HepG2 (cell line): ENCODE results near the gene FUT8. TPM values are rescaled to one million over a fixed set of nuclear protein-coding genes. Genes with fewer than 3 reads are reported as not detected.

ENCODE experiments used
- ATAC-seq: fragments of 200-7000 bp; cut with Tn5 transposase; 3 replicates; pipeline ENCODE4 v1.9.1; 2020; ENCODE audit warnings: mild to moderate bottlenecking, moderate library complexity
- BruUV-seq: library from RNA; stranded (reverse); fragments of 400-500 nt; replicated peaks from 2 replicates; lab custom pipeline; 2021; lab: Mats Ljungman, UMichigan
- CTCF ChIA-PET: fragments of 300-600 bp; formaldehyde crosslinking; extraction: SDS; loops from one replicate; lab custom pipeline; 2021; ENCODE audit warnings: low total read pairs, inconsistent platforms, low intra/inter-chr PET ratio; lab: Yijun Ruan, JAX
- POLR2A ChIA-PET: fragments of 350-600 bp; sonication (Branson Sonifier 250); formaldehyde crosslinking; loops from one replicate; lab custom pipeline; 2020; ENCODE audit warnings: antibody characterized with exemption, inconsistent platforms; lab: Yijun Ruan, JAX
- DNase-seq: peaks from one replicate; pipeline ENCODE4 v3.0.0-alpha.2; 2015; ENCODE audit warnings: low spot score
- FAIRE-seq: peaks from 3 replicates; lab custom pipeline; 2011; peaks lifted over from hg19 to GRCh38; lab: Jason Lieb, UNC
- H2AFZ ChIP-seq: one replicate; pipeline ENCODE4 v1.6.1; 2011; ENCODE audit warnings: low read length, inconsistent platforms
- H3K27ac ChIP-seq: fragments of 300-600 bp; 3 replicates; pipeline ENCODE4 v1.8.0; 2011; ENCODE audit warnings: mixed run types, mild to moderate bottlenecking, mixed read lengths, low read length, inconsistent platforms; ENCODE audit not compliant: insufficient read depth; ENCODE audit errors: extremely low read length
- H3K27me3 ChIP-seq, 2 experiments: fragments of 200-600 bp in 1 of 2; 2 replicates in 1 of 2; 3 replicates in 1 of 2; pipeline versions ENCODE4 v1.6.0 to v1.8.0; 2011; ENCODE audit warnings: low read length in 2 of 2, mild to moderate bottlenecking in 2 of 2, moderate library complexity in 2 of 2, inconsistent platforms in 1 of 2; ENCODE audit not compliant: insufficient read depth in 2 of 2, control insufficient read depth in 1 of 2
- H3K36me3 ChIP-seq, 2 experiments: fragments of 200-600 bp in 1 of 2; replicated peaks in 1 of 2; 2 replicates in 1 of 2; 3 replicates in 1 of 2; pipeline versions ENCODE4 v1.5.1 to v1.8.0; 2011; ENCODE audit warnings: low read length in 2 of 2, inconsistent platforms in 1 of 2; ENCODE audit not compliant: insufficient read depth in 2 of 2, control insufficient read depth in 1 of 2
- H3K4me1 ChIP-seq: 2 replicates; pipeline ENCODE4 v1.5.1; 2012; ENCODE audit warnings: low read length, inconsistent platforms; ENCODE audit not compliant: insufficient read depth
- H3K4me2 ChIP-seq: 2 replicates; pipeline ENCODE4 v1.6.0; 2011; ENCODE audit warnings: low read depth, low read length, inconsistent platforms
- H3K4me3 ChIP-seq, 3 experiments: fragments of 200-600 bp in 1 of 3; sonication (generic), shearing (Covaris generic) in 1 of 3; replicated peaks in 1 of 3; 2 replicates each; pipeline ENCODE4 v1.5.1; 2011 to 2016; ENCODE audit warnings: low read length in 3 of 3, inconsistent platforms in 2 of 3, low read depth in 2 of 3, mild to moderate bottlenecking in 2 of 3, control low read depth in 1 of 3, mixed read lengths in 1 of 3; ENCODE audit not compliant: insufficient read depth in 1 of 3
- H3K79me2 ChIP-seq: one replicate; pipeline ENCODE4 v1.6.1; 2011; ENCODE audit warnings: low read length, inconsistent platforms; ENCODE audit not compliant: insufficient read depth
- H3K9ac ChIP-seq: 2 replicates; pipeline ENCODE4 v1.6.0; 2011; ENCODE audit warnings: mild to moderate bottlenecking, low read depth, low read length, inconsistent platforms; ENCODE audit not compliant: insufficient read depth
- H3K9me3 ChIP-seq: 2 replicates; pipeline ENCODE4 v1.5.1; 2012; ENCODE audit warnings: mild to moderate bottlenecking, low read length
- H4K20me1 ChIP-seq: 2 replicates; pipeline ENCODE4 v1.6.0; 2011; ENCODE audit warnings: inconsistent platforms, mild to moderate bottlenecking, low read length, moderate library complexity; ENCODE audit not compliant: insufficient read depth
- KMT2A ChIP-seq: sonication (generic); formaldehyde crosslinking; IDR thresholded peaks from 2 replicates; pipeline ENCODE4 v1.4.0; 2020; ENCODE audit warnings: missing genetic modification reagents
- MAFF ChIP-seq: IDR thresholded peaks from 2 replicates; pipeline ENCODE4 v1.6.1; 2011; ENCODE audit warnings: low read depth, low read length, improper control_type of control experiment
- MAFK ChIP-seq, 2 experiments: IDR thresholded peaks in 1 of 2; conservative IDR thresholded peaks in 1 of 2; 2 replicates each; pipeline ENCODE4 v1.6.1; 2011; ENCODE audit warnings: improper control_type of control experiment in 2 of 2, low read length in 2 of 2
- XBP1 ChIP-seq: sonication (generic); formaldehyde crosslinking; IDR thresholded peaks from 2 replicates; pipeline ENCODE4 v1.5.0; 2020; ENCODE audit warnings: missing genetic modification reagents
- ZNF616 ChIP-seq: sonication (generic); formaldehyde crosslinking; IDR thresholded peaks from 2 replicates; pipeline ENCODE4 v1.5.0; 2020; ENCODE audit warnings: low read depth, mild to moderate bottlenecking, missing genetic modification reagents
- ZNF747 ChIP-seq: sonication (generic); formaldehyde crosslinking; IDR thresholded peaks from 2 replicates; pipeline ENCODE4 v1.8.1; 2023; ENCODE audit warnings: missing genetic modification reagents, mild to moderate bottlenecking, borderline replicate concordance
- WGBS: methylation state at CpG from one replicate; pipeline ENCODE4 v1.1.6; 2017; ENCODE audit warnings: low lambda C conversion rate; 5-methylcytosine and 5-hydroxymethylcytosine counted together
- in situ Hi-C: cut with HindIII; loops from 2 replicates; pipeline ENCODE4 v1.10.0; 2017; ENCODE audit warnings: low pct_unique_long_range_greater_than_20kb; ENCODE audit not compliant: extremely low pct_ligation_motif_present
- intact Hi-C: fragments of 100-400 bp; cut with micrococcal nuclease; formaldehyde crosslinking; loops from one replicate; pipeline ENCODE4 v1.10.0; 2022; ENCODE audit not compliant: unreplicated experiment
- polyA plus RNA-seq, 8 experiments: library from polyadenylated mRNA; depleted of rRNA in 3 of 8; stranded (reverse) in 7 of 8; unstranded in 1 of 8; fragments of >200 nt; fragmentation: Illumina TruSeq in 4 of 8; extraction: Trizol in 4 of 8; gene quantifications; 2 replicates each; pipeline versions ENCODE4 v1.2.1 to v1.2.3, GENCODE V29; 2011 to 2016; ENCODE audit warnings: low read depth in 4 of 8, missing spikeins in 1 of 8, mixed read lengths in 1 of 8; ENCODE audit not compliant: insufficient read depth in 1 of 8
- total RNA-seq, 5 experiments: library from RNA; depleted of rRNA; stranded (reverse); fragments of >200 nt; fragmentation: Illumina TruSeq; extraction: Trizol; gene quantifications; 2 replicates each; pipeline ENCODE4 v1.2.3, GENCODE V29; 2016; ENCODE audit warnings: low read depth in 1 of 5
- TF ChIP-seq, protein P1 (sequence below): sonication (generic); formaldehyde crosslinking; IDR thresholded peaks from 2 replicates; pipeline ENCODE4 v1.4.0; 2020; ENCODE audit warnings: missing genetic modification reagents

FUT8 gene
- total and polyA plus RNA-seq, 2 of the 13 experiments (the other 11 are each of a cell fraction or from before 2014, with no cell fraction given): 9.3 to 17.5 TPM

DNA sequence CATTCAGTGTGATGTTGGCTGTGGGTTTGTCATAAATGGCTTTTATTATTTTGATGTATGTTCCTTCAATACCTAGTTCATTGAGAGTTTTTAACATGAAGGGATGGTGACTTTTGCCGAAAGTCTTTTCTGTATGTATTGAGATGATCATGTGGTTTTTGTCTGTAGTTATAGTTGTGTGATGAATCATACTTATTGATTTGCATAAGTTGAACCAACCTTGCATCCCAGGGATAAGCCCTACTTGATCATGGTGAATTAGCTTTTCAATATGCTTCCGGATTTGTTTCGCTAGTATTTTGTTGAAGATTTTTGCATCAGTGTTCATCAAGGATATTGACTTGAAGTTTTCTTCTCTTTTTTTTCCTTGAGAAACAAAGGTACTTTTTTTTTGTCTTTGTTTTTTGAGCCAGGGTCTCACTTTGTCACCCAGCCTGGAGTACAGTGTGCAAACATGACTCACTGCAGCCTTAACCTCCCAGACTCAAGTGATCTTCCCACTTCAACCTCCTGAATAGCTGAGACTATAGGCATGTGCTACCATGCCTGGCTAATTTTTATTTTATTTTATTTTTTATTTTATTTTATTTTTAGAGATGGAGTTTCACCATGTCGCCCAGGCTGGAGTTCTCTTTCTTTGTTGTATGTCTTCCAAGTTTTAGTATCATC, 121.3 kb downstream of the FUT8 start (continued):
- TF ChIP-seq, protein P1, sequence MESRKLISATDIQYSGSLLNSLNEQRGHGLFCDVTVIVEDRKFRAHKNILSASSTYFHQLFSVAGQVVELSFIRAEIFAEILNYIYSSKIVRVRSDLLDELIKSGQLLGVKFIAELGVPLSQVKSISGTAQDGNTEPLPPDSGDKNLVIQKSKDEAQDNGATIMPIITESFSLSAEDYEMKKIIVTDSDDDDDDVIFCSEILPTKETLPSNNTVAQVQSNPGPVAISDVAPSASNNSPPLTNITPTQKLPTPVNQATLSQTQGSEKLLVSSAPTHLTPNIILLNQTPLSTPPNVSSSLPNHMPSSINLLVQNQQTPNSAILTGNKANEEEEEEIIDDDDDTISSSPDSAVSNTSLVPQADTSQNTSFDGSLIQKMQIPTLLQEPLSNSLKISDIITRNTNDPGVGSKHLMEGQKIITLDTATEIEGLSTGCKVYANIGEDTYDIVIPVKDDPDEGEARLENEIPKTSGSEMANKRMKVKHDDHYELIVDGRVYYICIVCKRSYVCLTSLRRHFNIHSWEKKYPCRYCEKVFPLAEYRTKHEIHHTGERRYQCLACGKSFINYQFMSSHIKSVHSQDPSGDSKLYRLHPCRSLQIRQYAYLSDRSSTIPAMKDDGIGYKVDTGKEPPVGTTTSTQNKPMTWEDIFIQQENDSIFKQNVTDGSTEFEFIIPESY (CRISPR knock-in tag): no peak
- TF ChIP-seq KMT2A (CRISPR knock-in tag): no peak
- no peak for TF ChIP-seq ZNF747 (CRISPR knock-in tag)
- no peak for TF ChIP-seq MAFK (conservative IDR thresholded peaks at IDR 0.05 in 1 of 2, IDR thresholded peaks at IDR 0.05 in 1 of 2; ENCODE audit: low read length in 2 of 2)
- TF ChIP-seq XBP1 (CRISPR knock-in tag): no peak

DNA sequence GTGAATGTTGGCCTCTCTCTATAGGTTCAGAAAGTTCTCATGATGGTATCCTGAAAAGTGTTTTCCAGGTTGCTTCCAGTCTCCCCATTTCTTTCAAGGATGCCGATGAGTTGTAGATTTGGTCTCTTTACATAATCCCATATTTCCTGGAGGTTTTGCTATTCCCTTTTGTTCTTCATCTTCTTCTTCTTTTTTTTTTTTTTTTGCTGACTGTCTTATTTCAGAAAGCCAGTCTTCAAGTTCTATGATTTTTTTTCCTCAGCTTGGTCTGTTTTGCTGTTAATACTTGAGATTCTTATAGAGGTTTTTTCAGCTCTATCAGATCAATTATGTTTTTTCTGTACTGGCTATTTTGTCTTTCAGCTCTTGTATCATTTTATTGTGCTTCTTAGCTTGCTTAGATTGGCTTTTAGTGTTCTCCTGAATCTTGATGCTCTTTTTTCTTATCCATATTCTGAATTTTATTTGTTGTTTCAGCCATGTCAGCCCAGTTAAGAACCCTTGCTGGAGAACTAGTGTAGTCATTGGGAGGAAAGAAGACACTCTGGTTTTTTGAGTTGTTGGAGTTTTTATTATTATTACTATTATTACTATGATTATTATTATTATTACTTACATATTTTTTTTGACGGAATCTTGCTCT, 124.4 kb downstream of the FUT8 start:
- Histone ChIP-seq H3K9ac (no peak overlapping the region), H2AFZ (no peak overlapping the region), H3K4me2 (no peak overlapping the region), H3K79me2 (no peaks in the 10 kb centered on the region), H3K9me3 (no peaks in the 10 kb centered on the region), H3K36me3 (no peaks in the 10 kb centered on the region), H3K4me3 (no peak overlapping the region), H3K4me1 (no peaks in the 10 kb centered on the region), H3K27ac (no peak overlapping the region), H4K20me1 (no peaks in the 10 kb centered on the region), H3K27me3 (no peaks in the 10 kb centered on the region)
- ChIA-PET POLR2A (no interaction called here), CTCF (no interaction called here)
- no peak for FAIRE-seq
- in situ Hi-C loops (no loop called here), intact Hi-C loops (no loop called here)
- DNase-seq: no peak
- no TSS peak for BruUV-seq
- WGBS: 95% methylated on average over 2 of the region's 2 CpGs
- TF ChIP-seq MAFF (0 out of 2 replicates have a peak, but pooled peaks have one; percentile 27), MAFK (conservative IDR thresholded peaks at IDR 0.05 in 1 of 2, IDR thresholded peaks at IDR 0.05 in 1 of 2; ENCODE audit: low read length in 2 of 2) (peak; percentile 7 to 54; a peak in 2 of 4 replicates), ZNF616 (CRISPR knock-in tag) (no peak)
- no peak for ATAC-seq
